Right ventricle myocardium superior (tissue), 1 donor: Measurements from ENCODE around the gene THEM4. TPM values are rescaled to one million over a fixed set of nuclear protein-coding genes. Genes with fewer than 3 reads are reported as not detected.

Experiments used
- ATAC-seq: fragments of 200-7000 bp; cut with Tn5 transposase; one replicate; pipeline ENCODE4 v1.9.1; 2020; ENCODE audit warnings: mild to moderate bottlenecking; ENCODE audit not compliant: poor library complexity
- DNase-seq: peaks from one replicate; pipeline ENCODE4 v3.0.0-alpha.2; 2020
- intact Hi-C: fragments of 100-400 bp; cut with DNase I; formaldehyde crosslinking; loops from one replicate; pipeline ENCODE4 v1.11.2; 2022
- total RNA-seq: library from RNA; stranded (reverse); fragmentation: NEBNext Ultra II Directional; extraction: Animal tissue kit (Norgen Biotek cat#: 25700); gene quantifications from one replicate; pipeline ENCODE4 v1.2.1, GENCODE V29; 2021
- donor health status: DM: no; HTN: yes; CAD: no; lungs with severe emphysema.

The THEM4 gene
- total RNA-seq, 1 donor from 2014 or later = 17.0 TPM

- intact Hi-C loops = no loop called here
- ATAC-seq (no peak), DNase-seq (no peak)
Observed at GRCh38 chr1:151849871-151850270, 59.4 kb downstream of the THEM4 start.

DNA sequence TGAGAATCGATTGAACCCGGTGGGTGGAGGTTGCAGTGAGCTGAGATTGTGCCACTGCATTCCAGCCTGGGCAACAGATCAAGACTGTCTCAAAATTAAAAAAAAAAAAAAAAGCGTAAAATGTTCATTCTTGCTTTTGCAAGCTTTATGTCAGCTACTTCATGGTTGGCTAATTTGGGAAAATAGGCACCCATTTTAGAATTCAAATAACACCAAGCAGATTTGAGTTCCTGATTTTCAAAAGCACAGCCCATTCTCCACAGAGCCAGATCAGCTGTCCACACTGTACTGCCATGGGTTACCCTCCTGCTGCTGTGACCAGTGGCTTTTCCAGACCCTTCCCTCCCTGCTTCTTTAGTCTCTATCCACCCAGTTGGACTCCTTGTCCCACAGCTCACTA lies 60.2 kb downstream of the THEM4 start:
- intact Hi-C loops = no loop called here
- ATAC-seq (no peak), DNase-seq (no peak)

DNA sequence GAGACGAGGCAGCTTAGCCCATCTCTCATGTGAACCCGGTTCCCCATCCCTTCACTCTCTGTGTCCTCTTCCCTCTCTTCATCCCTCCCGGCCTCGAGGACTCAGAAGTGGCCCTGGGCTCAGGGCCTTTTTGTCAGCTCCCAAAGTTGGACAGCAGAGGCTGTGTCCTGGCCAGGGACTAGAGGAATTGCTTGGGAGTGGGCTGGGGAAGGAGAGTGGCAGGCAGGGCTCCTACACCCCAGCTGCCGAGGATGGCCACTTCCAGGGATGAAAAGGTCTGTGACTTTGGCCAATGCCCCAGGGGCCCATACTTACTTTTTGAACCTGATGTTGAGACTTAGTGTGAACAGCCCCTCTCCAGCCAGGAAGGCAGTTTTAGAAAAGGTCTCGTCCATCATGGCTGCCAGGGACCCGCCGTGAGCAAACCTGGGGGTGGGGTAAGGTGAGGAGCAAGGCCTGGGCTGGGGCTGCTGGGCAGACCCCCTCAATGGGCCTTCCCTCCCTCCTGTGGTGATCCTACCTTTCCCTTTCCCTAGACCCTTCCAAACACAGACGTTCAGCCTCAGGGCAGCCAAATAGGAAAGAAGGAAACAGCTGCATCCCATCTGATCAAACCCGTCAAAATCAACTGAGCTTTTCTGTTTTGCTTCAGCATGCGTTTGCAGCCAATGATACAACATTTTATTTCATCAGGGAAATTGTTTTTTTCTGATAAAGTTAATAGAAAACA lies 61.3 kb downstream of the THEM4 start:
- DNase-seq = no peak

DNA sequence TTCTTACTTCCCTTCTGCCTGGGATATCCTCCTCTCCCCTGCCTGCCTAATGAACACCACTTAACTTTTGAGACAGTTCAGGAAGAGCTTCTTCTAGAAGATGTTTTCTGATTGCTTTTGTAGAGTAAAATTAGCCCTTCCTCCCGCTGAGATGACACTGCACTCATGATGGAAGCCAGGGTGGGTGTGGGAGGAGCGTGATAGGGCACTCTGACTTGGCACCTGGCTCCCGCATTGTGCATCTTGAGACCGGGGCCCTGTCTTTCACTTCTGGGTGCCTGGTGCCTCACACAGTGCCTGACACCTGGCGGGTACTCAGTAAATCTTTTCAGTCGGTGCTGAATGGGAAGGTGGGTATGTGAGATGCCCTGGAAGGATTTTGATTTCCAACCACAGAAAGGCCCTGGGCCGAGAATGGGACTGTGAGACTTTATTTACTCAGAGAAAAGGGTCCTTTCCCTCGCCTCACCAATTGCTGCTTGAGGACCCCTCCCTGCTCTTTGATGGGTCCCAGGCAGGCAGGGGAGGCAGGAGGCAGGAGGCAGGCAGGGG lies 62.5 kb downstream of the THEM4 start:
- intact Hi-C loops = no loop called here
- DNase-seq (no peak), ATAC-seq (no peak)

More for the DNA sequence above, 61.3 kb downstream of the THEM4 start:
- ATAC-seq = peak; percentile 35
- intact Hi-C loops = no loop called here

DNA sequence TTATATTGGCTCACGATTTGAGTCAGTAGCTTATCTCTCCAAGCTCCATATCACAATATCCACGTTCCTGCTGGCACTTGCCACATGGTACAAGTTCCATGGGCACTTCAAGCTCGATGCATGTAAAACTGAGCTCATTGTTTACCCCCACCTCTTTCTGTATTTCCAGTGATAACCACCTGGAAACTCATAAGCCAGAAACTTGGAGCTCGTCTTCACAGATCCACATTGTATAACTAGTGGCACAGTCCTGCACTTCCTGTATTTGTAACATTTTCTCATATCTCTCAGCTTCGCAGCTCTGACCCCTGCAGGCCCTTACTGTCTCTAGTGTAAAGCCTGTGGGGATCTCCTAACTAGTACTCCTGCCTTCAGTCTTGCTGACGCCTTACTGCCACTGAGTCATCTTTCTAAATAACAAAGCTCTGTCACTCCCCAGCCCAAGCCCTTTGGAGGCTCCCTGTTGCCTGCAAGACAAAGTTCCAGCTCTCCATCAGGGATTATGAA lies 63.2 kb downstream of the THEM4 start:
- no peak for DNase-seq
- no peak for ATAC-seq

GRCh38 chr1:151843398-151843797 lies 65.9 kb downstream of the THEM4 start:
- DNase-seq (no peak), ATAC-seq (no peak)
- intact Hi-C loops = no loop called here

More for the DNA sequence above, 63.2 kb downstream of the THEM4 start:
- intact Hi-C loops = no loop called here

- ATAC-seq (no peak), DNase-seq (no peak)
Observed at GRCh38 chr1:151841141-151841540, 68.2 kb downstream of the THEM4 start.

DNA sequence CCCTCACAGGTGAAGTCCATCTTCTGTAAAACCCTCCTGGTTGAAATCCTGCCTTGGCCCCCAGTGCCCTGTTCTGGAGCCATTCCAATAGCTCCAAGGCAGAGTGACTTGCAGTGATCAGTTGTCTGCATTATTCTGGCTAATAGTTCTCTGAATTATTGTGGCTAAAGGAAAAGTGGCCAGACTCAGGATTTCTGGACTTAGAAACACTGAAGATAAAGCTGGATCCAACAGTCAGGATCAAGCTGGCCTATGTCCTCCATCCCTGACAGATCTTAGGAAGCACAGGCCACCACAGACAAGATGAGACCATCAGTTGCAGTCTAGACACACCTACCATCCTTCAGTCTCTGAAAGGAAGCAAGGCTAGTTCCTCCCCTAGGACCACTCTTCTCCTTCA lies 68.9 kb downstream of the THEM4 start:
- intact Hi-C loops = no loop called here
- ATAC-seq = no peak
- DNase-seq = no peak

More at GRCh38 chr1:151841141-151841540, 68.2 kb downstream of the THEM4 start:
- intact Hi-C loops = no loop called here

DNA sequence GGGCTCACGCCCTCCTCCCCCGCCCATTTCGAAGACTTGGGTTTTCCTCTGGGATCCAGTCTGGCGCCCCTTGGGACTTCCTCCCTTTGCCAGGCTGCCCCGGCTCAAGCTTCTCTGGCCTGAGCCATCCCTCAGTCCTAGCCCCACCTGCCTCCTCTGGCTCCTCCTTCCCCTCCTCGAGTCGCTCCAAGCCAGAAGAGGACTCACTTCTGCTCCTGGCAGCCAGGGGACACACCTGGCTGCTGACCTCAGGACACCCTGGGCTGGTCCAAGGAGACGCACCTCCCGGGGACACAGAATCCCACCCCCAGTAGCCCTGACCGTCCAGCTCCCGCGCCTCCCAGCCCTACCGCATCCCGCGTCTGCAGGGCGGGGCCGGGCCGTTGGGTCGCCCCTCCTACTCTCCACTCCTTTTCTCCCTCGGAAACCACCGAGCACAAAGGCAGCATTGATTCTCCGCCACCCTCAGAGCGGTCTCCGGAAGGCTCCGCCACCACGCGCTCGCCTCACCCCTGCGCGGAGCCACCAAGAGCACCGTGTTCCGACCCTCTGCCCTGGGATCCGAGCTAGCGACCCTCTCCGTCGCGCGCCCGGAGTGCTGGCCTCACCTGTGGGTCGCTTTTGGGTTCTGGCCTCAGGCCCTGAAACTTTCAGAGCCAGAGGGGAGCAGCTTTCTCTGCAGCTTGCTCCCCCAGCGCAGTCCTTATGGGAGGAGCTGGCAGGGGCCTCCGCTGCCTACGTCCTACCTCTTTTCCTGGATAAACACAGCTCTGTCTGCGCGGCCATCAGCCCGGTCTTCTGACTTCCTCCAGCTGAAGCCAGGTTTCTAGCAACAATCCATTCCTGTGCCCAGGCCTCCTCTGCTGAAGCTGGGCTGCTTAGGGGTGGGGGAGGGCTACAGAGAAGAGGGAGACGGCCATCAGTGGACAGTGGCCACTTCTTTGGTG lies 69.6 kb downstream of the THEM4 start, which contains the start of gene C2CD4D:
Gene C2CD4D (minus strand): TSS at position 364 of the 947 bp plus-strand sequence. CDS start 831 bp downstream, outside the sequence.
- intact Hi-C loops = loop anchor here (5.0 to 10.0 kb wide), 2 partner anchors 75 to 247 kb away; partner anchors contain the start of gene MRPL9
- DNase-seq (no peak), ATAC-seq (peak; percentile 54)

DNA sequence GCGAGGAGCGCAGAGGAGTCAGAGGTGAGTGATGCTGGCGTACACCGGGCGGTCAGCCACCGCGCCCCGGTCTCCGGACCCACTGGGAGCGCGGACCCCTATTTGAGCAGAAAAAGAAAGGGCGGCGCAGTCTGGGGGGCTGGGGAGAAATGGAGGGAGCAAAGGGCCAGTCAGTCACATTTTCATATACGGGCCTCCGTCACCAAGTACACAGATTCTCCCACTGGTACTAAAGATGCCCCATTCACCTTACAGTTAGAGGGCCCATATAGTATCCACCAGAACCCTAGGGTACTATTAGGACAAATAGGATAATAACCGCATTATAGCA lies 70.3 kb downstream of the THEM4 start:
- DNase-seq (no peak), ATAC-seq (no peak)
- intact Hi-C loops = loop anchor here (5.0 to 10.0 kb wide), 2 partner anchors 74 to 247 kb away; partner anchors contain the start of gene MRPL9

DNA sequence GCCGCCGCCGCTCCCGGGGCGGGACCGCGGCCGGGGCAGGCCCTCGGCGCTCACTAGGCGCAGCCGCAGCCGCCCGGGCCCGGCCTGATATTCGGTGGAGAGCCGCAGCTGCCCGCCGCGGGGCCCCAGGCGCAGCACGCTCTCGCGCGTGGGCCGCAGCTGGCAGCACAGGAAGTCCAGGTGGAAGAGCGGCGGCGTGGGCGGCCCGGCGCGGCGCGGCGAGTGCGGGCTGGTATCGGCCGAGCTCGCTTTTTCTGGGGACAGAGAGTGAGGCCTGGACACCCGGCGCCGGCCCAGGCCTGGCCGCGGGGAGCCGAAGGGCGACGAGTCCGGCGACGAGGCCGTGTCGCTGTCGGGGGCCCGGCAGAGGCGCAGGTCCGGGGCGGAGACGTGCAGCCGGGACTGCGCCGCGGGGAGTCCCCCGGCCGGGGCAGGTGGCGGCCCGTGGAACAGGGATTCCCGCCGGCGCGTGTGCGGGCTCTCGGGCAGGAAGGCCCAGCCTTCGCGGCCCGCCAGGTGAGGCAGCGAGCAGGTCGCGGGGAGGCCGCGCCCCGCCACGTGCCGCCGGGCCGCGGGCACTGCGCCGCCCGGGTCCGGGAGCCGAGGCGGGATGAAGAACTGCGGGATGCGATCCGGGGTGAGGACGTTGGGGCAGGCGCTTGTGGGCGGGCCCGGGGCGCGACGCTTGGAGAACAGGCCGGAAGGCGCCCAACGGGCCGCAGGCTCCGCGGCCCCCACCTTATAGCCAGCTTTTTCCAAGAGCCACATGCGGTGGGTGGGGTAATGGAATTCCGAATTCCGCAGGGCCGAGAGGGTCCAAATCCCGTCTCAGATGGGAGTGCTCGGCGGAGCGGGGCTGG lies 70.9 kb downstream of the THEM4 start:
- ATAC-seq (peak; percentile 45), DNase-seq (no peak)
- intact Hi-C loops = loop anchor here (5.0 to 10.0 kb wide), 2 partner anchors 74 to 246 kb away; partner anchors contain the start of gene MRPL9

GRCh38 chr1:151837884-151838221 lies 71.5 kb downstream of the THEM4 start:
- DNase-seq (no peak), ATAC-seq (no peak)
- intact Hi-C loops = loop anchor here (5.0 to 10.0 kb wide), 2 partner anchors 73 to 246 kb away; partner anchors contain the start of gene MRPL9

DNA sequence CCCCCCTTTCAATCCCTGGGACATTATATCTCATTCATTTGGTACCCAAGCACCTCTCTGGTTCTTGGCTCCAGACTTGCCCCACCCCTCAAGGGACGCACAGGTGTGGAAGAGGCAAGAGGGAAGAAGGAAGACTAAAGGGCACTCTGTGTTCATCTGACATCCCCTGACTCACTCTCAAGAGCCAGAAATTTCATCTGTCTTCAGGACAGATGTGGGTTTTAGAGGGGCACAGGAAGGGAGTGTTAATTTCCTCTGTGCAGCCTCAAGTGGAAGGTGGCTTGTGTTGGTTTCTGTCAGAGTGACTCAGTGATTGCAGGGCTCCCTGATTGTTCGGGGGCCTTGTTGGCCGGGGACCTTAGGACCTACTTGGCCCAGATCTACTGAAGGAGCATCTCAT lies 72.1 kb downstream of the THEM4 start:
- intact Hi-C loops = loop anchor here (5.0 to 10.0 kb wide), 2 partner anchors 72 to 245 kb away; partner anchors contain the start of gene MRPL9
- DNase-seq (no peak), ATAC-seq (no peak)

DNA sequence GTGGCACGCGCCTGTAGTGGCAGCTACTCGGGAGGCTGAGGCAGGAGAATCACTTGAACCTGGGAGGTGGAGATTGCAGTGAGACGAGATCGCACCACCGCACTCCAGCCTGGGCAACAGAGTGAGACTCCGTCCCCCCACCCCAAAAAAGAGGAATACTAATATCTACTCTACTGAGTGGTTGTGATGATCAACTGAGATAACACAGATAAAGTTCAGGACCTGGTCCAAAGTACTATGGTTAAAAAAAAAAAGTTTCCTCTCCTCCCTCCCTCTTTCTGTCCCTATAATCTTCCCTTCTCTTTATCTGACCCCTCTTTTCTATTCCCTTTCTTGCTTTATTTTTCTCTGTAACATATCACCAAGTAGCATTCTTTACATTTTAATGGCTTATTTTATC lies 73.7 kb downstream of the THEM4 start:
- DNase-seq = no peak
- intact Hi-C loops = loop anchor here (5.0 to 10.0 kb wide), 2 partner anchors 71 to 243 kb away; partner anchors contain the start of gene MRPL9

DNA sequence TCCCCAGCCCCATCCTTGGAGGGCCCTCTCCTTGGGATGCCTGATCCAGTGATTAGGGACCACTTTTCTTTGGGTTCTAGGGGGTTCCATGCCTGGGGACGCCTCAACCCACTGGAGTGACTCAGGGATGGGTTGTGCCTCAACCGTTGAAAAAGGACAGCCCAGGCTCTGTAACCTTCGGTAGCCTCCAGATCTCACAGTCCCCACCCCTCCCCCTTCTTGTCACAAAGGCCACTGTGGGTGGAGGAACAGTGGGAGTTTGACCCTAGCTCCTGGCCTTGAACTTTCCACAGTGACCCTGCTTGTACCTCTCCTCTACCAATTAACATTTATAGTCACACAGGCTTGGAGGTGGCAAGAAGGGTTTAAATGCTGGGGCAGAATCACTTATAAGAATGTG lies 75.1 kb downstream of the THEM4 start:
- DNase-seq = no peak
- no peak for ATAC-seq
- intact Hi-C loops = loop anchor here (10.0 kb wide), 1 partner anchor 69 kb away; the partner anchor contains the start of gene MRPL9

More for the DNA sequence above, 73.7 kb downstream of the THEM4 start:
- ATAC-seq = no peak

- intact Hi-C loops = loop anchor here (10.0 kb wide), 1 partner anchor 69 kb away; the partner anchor contains the start of gene MRPL9
- no peak for ATAC-seq
Observed at GRCh38 chr1:151833172-151833900, 76.0 kb downstream of the THEM4 start.

More at GRCh38 chr1:151833172-151833900, 76.0 kb downstream of the THEM4 start:
- DNase-seq = no peak
